DND-41 (cell line): ENCODE measurements around the gene ADD2.

Experiments used
- CTCF ChIP-seq: IDR thresholded peaks from 2 replicates; pipeline ENCODE4 v1.5.1; 2012; ENCODE audit warnings: borderline replicate concordance, low read length, moderate library complexity, mild to moderate bottlenecking; ENCODE audit not compliant: poor library complexity, severe bottlenecking; ENCODE audit errors: extremely low read depth
- EZH2 ChIP-seq: IDR thresholded peaks from 3 replicates; pipeline ENCODE4 v1.6.1; 2012; ENCODE audit warnings: borderline replicate concordance, low read depth, mild to moderate bottlenecking, moderate library complexity, low read length, inconsistent platforms; ENCODE audit not compliant: severe bottlenecking

GRCh38 chr2:70728128-70728527 is 39.9 kb downstream of the ADD2 start:
- no peak for TF ChIP-seq CTCF
- no peak for TF ChIP-seq EZH2
